Erythroblast (primary cell): ENCODE results near the gene MSI2.

Experiments used
- GATA1 ChIP-seq: IDR thresholded peaks from 2 replicates; pipeline ENCODE4 v1.6.1; 2011; ENCODE audit warnings: low read depth, mild to moderate bottlenecking, control low read depth, low read length, moderate library complexity
- POLR2A ChIP-seq: IDR thresholded peaks from 2 replicates; pipeline ENCODE4 v1.6.1; 2011; ENCODE audit warnings: mild to moderate bottlenecking, low read length

- TF ChIP-seq POLR2A = no peak
- no peak for TF ChIP-seq GATA1
Measured at GRCh38 chr17:57730026-57730701, 473.8 kb downstream of the MSI2 start.
